ENCODE data around the gene RXRA. TPM values are rescaled to one million over a fixed set of nuclear protein-coding genes. Genes with fewer than 3 reads are reported as not detected.

The RXRA gene
- total RNA-seq, 1 experiment from 2014 or later: 29.9 TPM

GRCh38 chr9:134476272-134476941 is 150.2 kb downstream of the RXRA start:
- H3K4me3 Mint-ChIP-seq: no peak overlapping the region
- Histone ChIP-seq H3K27ac (ENCODE audit: insufficient read length, low read depth, low read length) (no peak overlapping the region), H4K20me1 (ENCODE audit: control insufficient read depth, insufficient read depth, insufficient read length) (no peaks in the 10 kb centered on the region), H3K23ac (ENCODE audit: insufficient read length, low read depth, low read length) (no peak overlapping the region), H3K14ac (ENCODE audit: insufficient read depth, low read length) (no peak overlapping the region), H4K8ac (replicated peaks; ENCODE audit: insufficient read length, low read depth, low read length) (no peak overlapping the region), H2BK5ac (ENCODE audit: insufficient read length, low read length) (no peak overlapping the region), H2BK20ac (ENCODE audit: low read depth, low read length, poor library complexity, severe bottlenecking) (no peak overlapping the region), H3K18ac (ENCODE audit: insufficient read length, low read depth, low read length) (no peak overlapping the region), H4K91ac (ENCODE audit: insufficient read length, low read depth, low read length) (no peak overlapping the region), H3K9me3 (ENCODE audit: control insufficient read depth, low read depth, low read length) (no peaks in the 10 kb centered on the region), H2BK120ac (ENCODE audit: low read depth, low read length, poor library complexity, severe bottlenecking) (no peak overlapping the region), H2AFZ (ENCODE audit: low read length) (no peak overlapping the region), H3K56ac (ENCODE audit: insufficient read length, low read depth, low read length) (no peak overlapping the region), H4K5ac (ENCODE audit: insufficient read length, low read depth, low read length) (no peak overlapping the region), H2BK12ac (ENCODE audit: insufficient read length, low read depth, low read length) (no peak overlapping the region), H3K23me2 (ENCODE audit: insufficient read length, low read depth, low read length, poor library complexity, severe bottlenecking) (no peaks in the 10 kb centered on the region), H3K4me2 (ENCODE audit: insufficient read depth, insufficient read length, low read length) (no peak overlapping the region), H2AK5ac (ENCODE audit: insufficient read length, low read length) (no peak overlapping the region), H3K9ac (ENCODE audit: extremely low read depth, insufficient read length, low read length) (no peak overlapping the region), H3K4ac (ENCODE audit: low read depth, low read length) (no peak overlapping the region), H3T11ph (ENCODE audit: low read length) (no peak overlapping the region), H3K79me1 (ENCODE audit: insufficient read depth, low read depth, low read length, poor library complexity, severe bottlenecking) (no peaks in the 10 kb centered on the region), H3K79me2 (ENCODE audit: insufficient read depth, low read length) (no peaks in the 10 kb centered on the region), H3K27me3 (ENCODE audit: insufficient read depth, low read length) (no peaks in the 10 kb centered on the region), H2BK15ac (ENCODE audit: low read depth, low read length) (no peak overlapping the region), H3K4me1 (ENCODE audit: insufficient read depth, low read length) (no peaks in the 10 kb centered on the region)
- no peaks in the 10 kb centered on the region for H3K36me3 Mint-ChIP-seq (ENCODE audit: insufficient read depth in 1 of 3, low read depth in 3 of 3)
- no peaks in the 10 kb centered on the region for H3K4me1 Mint-ChIP-seq
- H3K27ac Mint-ChIP-seq: no peak overlapping the region
- WGBS (ENCODE audit: extremely low coverage, insufficient read length, low lambda C conversion rate): no CpG with 5 or more reads among the region's 9 CpGs
- H3K27me3 Mint-ChIP-seq (ENCODE audit: low read depth): no peaks in the 10 kb centered on the region
- no peaks in the 10 kb centered on the region for H3K9me3 Mint-ChIP-seq
- no peak for DNase-seq
- TF ChIP-seq, protein P1, sequence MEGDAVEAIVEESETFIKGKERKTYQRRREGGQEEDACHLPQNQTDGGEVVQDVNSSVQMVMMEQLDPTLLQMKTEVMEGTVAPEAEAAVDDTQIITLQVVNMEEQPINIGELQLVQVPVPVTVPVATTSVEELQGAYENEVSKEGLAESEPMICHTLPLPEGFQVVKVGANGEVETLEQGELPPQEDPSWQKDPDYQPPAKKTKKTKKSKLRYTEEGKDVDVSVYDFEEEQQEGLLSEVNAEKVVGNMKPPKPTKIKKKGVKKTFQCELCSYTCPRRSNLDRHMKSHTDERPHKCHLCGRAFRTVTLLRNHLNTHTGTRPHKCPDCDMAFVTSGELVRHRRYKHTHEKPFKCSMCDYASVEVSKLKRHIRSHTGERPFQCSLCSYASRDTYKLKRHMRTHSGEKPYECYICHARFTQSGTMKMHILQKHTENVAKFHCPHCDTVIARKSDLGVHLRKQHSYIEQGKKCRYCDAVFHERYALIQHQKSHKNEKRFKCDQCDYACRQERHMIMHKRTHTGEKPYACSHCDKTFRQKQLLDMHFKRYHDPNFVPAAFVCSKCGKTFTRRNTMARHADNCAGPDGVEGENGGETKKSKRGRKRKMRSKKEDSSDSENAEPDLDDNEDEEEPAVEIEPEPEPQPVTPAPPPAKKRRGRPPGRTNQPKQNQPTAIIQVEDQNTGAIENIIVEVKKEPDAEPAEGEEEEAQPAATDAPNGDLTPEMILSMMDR (conservative IDR thresholded peaks at IDR 0.05): no peak
